Measurements from ENCODE around the gene ENPP1.

The ENPP1 gene

DNA sequence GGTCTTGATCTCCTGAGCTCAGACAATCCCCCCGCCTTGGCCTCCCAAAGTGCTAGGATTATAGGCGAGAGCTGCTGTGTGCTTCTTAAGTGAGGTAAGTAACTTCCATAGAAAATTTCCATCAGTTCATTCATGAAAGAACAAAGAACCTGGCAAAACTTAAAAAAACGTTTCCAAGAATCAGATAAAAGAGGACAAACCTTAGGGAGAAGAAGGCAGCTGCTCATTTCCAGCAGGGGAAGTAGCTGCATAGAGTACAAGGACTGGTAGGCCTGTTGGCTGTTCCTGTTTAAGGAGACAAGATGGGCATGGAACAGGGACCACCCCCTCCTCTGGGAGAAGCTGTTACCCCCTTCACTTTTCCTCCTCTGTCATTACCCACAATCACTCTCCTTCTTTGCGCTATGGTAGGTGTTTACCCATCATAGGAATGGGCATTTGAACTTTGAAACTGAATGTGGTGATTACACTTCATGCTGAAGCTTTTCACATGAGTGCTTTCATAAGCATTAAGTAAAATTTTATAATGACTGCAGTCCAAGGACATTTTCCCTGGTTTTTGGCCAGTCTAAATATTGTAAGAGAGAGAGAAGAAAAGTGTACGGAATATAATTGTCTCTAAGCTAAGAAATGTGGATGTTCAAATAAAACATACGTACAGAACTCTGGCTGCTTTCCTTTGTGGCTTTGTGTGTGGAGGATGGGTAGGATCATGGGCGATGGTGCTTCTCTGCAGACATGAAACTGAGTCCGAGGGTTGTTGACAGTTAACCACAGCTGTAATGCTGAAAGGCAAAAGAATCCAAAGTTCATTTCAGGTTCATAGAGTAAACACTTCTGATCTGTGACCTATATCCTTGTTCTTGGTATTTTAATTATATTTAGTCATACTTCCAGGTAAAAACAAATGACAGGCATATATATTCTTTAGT is 86.9 kb downstream of the ENPP1 start (continued):
- no peak for TF ChIP-seq ZNF354C (tag by site-specific recombination; IDR thresholded peaks at IDR 0.05; ENCODE audit: borderline replicate concordance, low read depth)
- TF ChIP-seq TRIM28 (IDR thresholded peaks at IDR 0.05; ENCODE audit: borderline replicate concordance, low read length): no peak
- no peak for TF ChIP-seq SETDB1 (IDR thresholded peaks at IDR 0.05; ENCODE audit: insufficient read length, low read length)
- no peak for TF ChIP-seq ZNF132 (tag by site-specific recombination; IDR thresholded peaks at IDR 0.05; ENCODE audit: borderline replicate concordance)
- no peak for TF ChIP-seq ZNF350 (tag by site-specific recombination; IDR thresholded peaks at IDR 0.05)

DNA sequence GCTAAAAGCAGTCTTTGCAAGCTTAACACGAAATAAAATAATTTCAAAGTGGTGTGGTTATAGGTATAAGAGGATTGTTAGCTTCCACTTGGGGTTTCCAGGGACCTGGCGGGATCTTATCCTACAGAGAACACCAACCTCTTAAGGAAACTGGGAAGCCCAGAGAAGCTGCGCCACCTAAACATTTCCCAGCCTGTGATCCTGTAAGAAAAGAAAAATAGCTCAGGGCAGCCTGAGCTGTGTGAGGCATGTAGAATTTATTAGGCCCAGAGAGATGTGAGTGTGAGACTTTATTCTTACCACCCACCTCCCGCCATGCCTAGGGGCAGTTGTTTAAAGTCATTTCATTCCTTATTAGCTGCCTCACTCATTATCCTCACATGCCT is 89.2 kb downstream of the ENPP1 start:
- Histone ChIP-seq H3K4me1 (ENCODE audit: control insufficient read depth, insufficient read depth, low read length) (no peaks in the 10 kb centered on the region), H3K27ac (ENCODE audit: extremely low read depth, low read depth, low read length) (no peak overlapping the region), H3K4me3 (ENCODE audit: low read depth, low read length) (no peak overlapping the region), H3K36me3 (ENCODE audit: control insufficient read depth in 2 of 2, insufficient read depth in 1 of 2, low read length in 2 of 2) (peaks cover 0 to 6% of the 10 kb centered on the region in 2 experiments; a peak in 1 of 3 replicates), H3K9me3 (ENCODE audit: control insufficient read depth, insufficient read depth, low read depth, low read length) (no peaks in the 10 kb centered on the region)
- TF ChIP-seq ZNF114 (tag by site-specific recombination; IDR thresholded peaks at IDR 0.05): no peak
- TF ChIP-seq ZNF660 (tag by site-specific recombination; IDR thresholded peaks at IDR 0.05): no peak
- no peak for TF ChIP-seq ZNF792 (tag by site-specific recombination; IDR thresholded peaks at IDR 0.05)
- no peak for TF ChIP-seq ZNF184 (tag by site-specific recombination; IDR thresholded peaks at IDR 0.05)
- no peak for TF ChIP-seq HOXC10 (CRISPR knock-in tag; IDR thresholded peaks at IDR 0.05)
- TF ChIP-seq, protein P1, sequence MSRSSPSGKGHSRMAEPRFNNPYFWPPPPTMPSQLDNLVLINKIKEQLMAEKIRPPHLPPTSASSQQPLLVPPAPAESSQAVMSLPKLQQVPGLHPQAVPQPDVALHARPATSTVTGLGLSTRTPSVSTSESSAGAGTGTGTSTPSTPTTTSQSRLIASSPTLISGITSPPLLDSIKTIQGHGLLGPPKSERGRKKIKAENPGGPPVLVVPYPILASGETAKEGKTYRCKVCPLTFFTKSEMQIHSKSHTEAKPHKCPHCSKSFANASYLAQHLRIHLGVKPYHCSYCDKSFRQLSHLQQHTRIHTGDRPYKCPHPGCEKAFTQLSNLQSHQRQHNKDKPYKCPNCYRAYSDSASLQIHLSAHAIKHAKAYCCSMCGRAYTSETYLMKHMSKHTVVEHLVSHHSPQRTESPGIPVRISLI (tag by site-specific recombination; IDR thresholded peaks at IDR 0.05): no peak
- TF ChIP-seq ZNF157 (tag by site-specific recombination; IDR thresholded peaks at IDR 0.05): no peak
- ChIA-PET CTCF (interaction anchor here (0.6 to 1.4 kb wide), 5 partner anchors 8 to 383 kb away, joined by 3 to 4 read pairs (median 3); no protein-coding TSS in a partner anchor), POLR2A (no interaction called here)

DNA sequence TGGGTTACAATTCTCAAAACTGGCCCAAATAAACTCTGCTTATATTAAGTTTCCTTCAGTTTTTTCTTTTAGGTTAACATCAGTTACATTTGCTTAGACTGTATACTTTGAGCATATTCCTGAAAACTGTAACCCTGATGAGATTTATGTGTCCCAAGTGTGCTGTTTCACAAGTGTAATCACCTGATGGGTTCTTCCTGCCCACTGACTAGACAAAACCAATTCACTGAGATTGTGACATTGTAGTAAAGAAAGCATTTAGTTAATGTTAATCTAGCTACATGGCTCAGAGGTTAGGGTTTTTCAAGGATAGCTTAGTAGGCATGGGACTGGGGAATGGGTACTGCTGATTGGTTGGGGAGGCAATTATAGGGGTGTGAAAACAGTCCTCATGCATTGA is 89.8 kb downstream of the ENPP1 start:
- TF ChIP-seq ZNF157 (tag by site-specific recombination; IDR thresholded peaks at IDR 0.05) (no peak), GLI2 (tag by site-specific recombination; IDR thresholded peaks at IDR 0.05; ENCODE audit: borderline replicate concordance, low read depth) (no peak), ZNF121 (tag by site-specific recombination; IDR thresholded peaks at IDR 0.05) (no peak), ZNF530 (tag by site-specific recombination; IDR thresholded peaks at IDR 0.05; ENCODE audit: low read depth) (no peak), RBAK (tag by site-specific recombination; IDR thresholded peaks at IDR 0.05) (no peak)
- Histone ChIP-seq H3K9me3 (ENCODE audit: control insufficient read depth, insufficient read depth, low read depth, low read length) (no peaks in the 10 kb centered on the region), H3K4me1 (ENCODE audit: control insufficient read depth, insufficient read depth, low read length) (no peaks in the 10 kb centered on the region), H3K27ac (ENCODE audit: extremely low read depth, low read depth, low read length) (no peak overlapping the region), H3K36me3 (ENCODE audit: control insufficient read depth in 2 of 2, insufficient read depth in 1 of 2, low read length in 2 of 2) (no peaks in the 10 kb centered on the region), H3K4me3 (ENCODE audit: low read depth, low read length) (no peak overlapping the region)
- ChIA-PET POLR2A (no interaction called here), CTCF (interaction anchor here (0.6 to 1.4 kb wide), 5 partner anchors 9 to 382 kb away, joined by 3 to 4 read pairs (median 3); no protein-coding TSS in a partner anchor)

DNA sequence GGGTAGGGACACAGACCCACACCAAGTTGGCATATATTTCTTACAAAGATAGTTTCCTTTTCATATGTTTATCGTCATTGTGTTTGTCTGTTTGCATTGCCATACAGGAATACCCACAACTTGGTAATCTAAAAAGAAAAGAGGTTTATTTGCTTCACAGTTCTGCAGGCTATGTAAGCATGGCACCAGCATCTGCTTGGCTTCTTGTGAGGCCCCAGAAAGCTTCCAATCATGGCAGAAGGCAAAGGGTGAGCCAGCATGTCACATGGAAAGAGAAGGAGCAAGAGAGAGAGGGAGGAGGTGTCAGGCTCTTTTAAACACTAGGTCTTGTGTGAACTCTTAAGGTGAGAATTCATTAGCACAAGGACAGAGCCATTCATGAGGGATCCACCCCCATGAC is 90.9 kb downstream of the ENPP1 start:
- POLR2A ChIA-PET: no interaction called here

More for the DNA sequence above, 90.9 kb downstream of the ENPP1 start:
- Histone ChIP-seq H3K4me3 (ENCODE audit: low read depth, low read length) (no peak overlapping the region), H3K36me3 (ENCODE audit: control insufficient read depth in 2 of 2, insufficient read depth in 1 of 2, low read length in 2 of 2) (no peaks in the 10 kb centered on the region), H3K9me3 (ENCODE audit: control insufficient read depth, insufficient read depth, low read depth, low read length) (no peaks in the 10 kb centered on the region), H3K27ac (ENCODE audit: extremely low read depth, low read depth, low read length) (no peak overlapping the region), H3K4me1 (ENCODE audit: control insufficient read depth, insufficient read depth, low read length) (no peaks in the 10 kb centered on the region)
- TF ChIP-seq, protein P2, sequence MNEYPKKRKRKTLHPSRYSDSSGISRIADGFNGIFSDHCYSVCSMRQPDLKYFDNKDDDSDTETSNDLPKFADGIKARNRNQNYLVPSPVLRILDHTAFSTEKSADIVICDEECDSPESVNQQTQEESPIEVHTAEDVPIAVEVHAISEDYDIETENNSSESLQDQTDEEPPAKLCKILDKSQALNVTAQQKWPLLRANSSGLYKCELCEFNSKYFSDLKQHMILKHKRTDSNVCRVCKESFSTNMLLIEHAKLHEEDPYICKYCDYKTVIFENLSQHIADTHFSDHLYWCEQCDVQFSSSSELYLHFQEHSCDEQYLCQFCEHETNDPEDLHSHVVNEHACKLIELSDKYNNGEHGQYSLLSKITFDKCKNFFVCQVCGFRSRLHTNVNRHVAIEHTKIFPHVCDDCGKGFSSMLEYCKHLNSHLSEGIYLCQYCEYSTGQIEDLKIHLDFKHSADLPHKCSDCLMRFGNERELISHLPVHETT (tag by site-specific recombination; IDR thresholded peaks at IDR 0.05): no peak
- no peak for TF ChIP-seq KLF7 (tag by site-specific recombination; IDR thresholded peaks at IDR 0.05; ENCODE audit: borderline replicate concordance)
- peak; percentile 22 for TF ChIP-seq SETDB1 (IDR thresholded peaks at IDR 0.05; ENCODE audit: insufficient read length, low read length)
- CTCF ChIA-PET: interaction anchor here (1.3 to 2.4 kb wide), 2 partner anchors 11 to 203 kb away, joined by 8 to 14 read pairs; no protein-coding TSS in a partner anchor

Measured in HEK293 (cell line).